H1 (cell line): ENCODE measurements around the gene ACADSB. TPM values are rescaled to one million over a fixed set of nuclear protein-coding genes. Genes with fewer than 3 reads are reported as not detected.

Source experiments
- CHD2 ChIP-seq: IDR thresholded peaks from 2 replicates; pipeline ENCODE4 v1.6.1; 2012; ENCODE audit warnings: low read length, improper control_type of control experiment
- CTCF ChIP-seq, 3 experiments: IDR thresholded peaks; 1 replicate in 2 of 3; 2 replicates in 1 of 3; pipeline versions ENCODE4 v1.5.1 to v1.6.1; 2011; ENCODE audit warnings: low read length in 3 of 3, mild to moderate bottlenecking in 3 of 3, inconsistent platforms in 2 of 3, low read depth in 1 of 3, moderate library complexity in 1 of 3; ENCODE audit not compliant: insufficient read depth in 1 of 3; ENCODE audit errors: control extremely low read depth in 1 of 3
- EZH2 ChIP-seq: fragments of 200-600 bp; sonication (generic); IDR thresholded peaks from 2 replicates; pipeline ENCODE4 v1.7.1; 2012; ENCODE audit warnings: low read depth, mild to moderate bottlenecking, moderate library complexity, low read length, inconsistent platforms; ENCODE audit not compliant: severe bottlenecking
- GABPA ChIP-seq: IDR thresholded peaks from 2 replicates; pipeline ENCODE4 v1.6.1; 2011; ENCODE audit warnings: mild to moderate bottlenecking, low read length, moderate library complexity, borderline replicate concordance; ENCODE audit not compliant: insufficient read depth
- HDAC2 ChIP-seq, 2 experiments: fragments of 300-600 bp in 1 of 2; sonication (generic) in 1 of 2; IDR thresholded peaks; 2 replicates each; pipeline ENCODE4 v1.6.1; 2011 to 2012; ENCODE audit warnings: low read depth in 2 of 2, low read length in 2 of 2, mild to moderate bottlenecking in 2 of 2, moderate library complexity in 2 of 2, borderline replicate concordance in 1 of 2, inconsistent platforms in 1 of 2
- HDAC6 ChIP-seq: IDR thresholded peaks from one replicate; pipeline ENCODE4 v1.7.1; 2012; ENCODE audit warnings: low read depth, mild to moderate bottlenecking, inconsistent platforms, low read length, moderate library complexity
- KDM4A ChIP-seq: IDR thresholded peaks from one replicate; pipeline ENCODE4 v1.7.1; 2012; ENCODE audit warnings: low read depth, mild to moderate bottlenecking, moderate library complexity, low read length, inconsistent platforms; ENCODE audit not compliant: severe bottlenecking
- PHF8 ChIP-seq: fragments of 200-600 bp; sonication (generic); conservative IDR thresholded peaks from 2 replicates; pipeline ENCODE4 v1.7.1; 2012; ENCODE audit warnings: low read depth, mild to moderate bottlenecking, inconsistent platforms, low read length, moderate library complexity
- RXRA ChIP-seq: IDR thresholded peaks from 2 replicates; pipeline ENCODE4 v1.6.1; 2011; ENCODE audit warnings: low read depth, mild to moderate bottlenecking, low read length, moderate library complexity; ENCODE audit not compliant: insufficient read depth
- SAP30 ChIP-seq: fragments of 300-600 bp; sonication (generic); IDR thresholded peaks from 2 replicates; pipeline ENCODE4 v1.7.1; 2012; ENCODE audit warnings: low read length, moderate library complexity, mild to moderate bottlenecking, inconsistent platforms; ENCODE audit not compliant: insufficient read depth, insufficient replicate concordance
- SP2 ChIP-seq: IDR thresholded peaks from 2 replicates; pipeline ENCODE4 v1.6.1; 2012; ENCODE audit warnings: mild to moderate bottlenecking, low read length, inconsistent platforms
- SP4 ChIP-seq: IDR thresholded peaks from 2 replicates; pipeline ENCODE4 v1.6.1; 2012; ENCODE audit warnings: low read length, inconsistent platforms
- TCF12 ChIP-seq: IDR thresholded peaks from 2 replicates; pipeline ENCODE4 v1.6.1; 2011; ENCODE audit warnings: low read depth, mild to moderate bottlenecking, low read length
- polyA plus RNA-seq, 7 experiments: library from polyadenylated mRNA; depleted of rRNA in 3 of 7; stranded (reverse) in 5 of 7; unstranded in 2 of 7; fragments of >200 nt in 5 of 7; fragments of 200-250 nt in 2 of 7; gene quantifications; 1 replicate in 5 of 7; 2 replicates in 1 of 7; 4 replicates in 1 of 7; pipeline versions ENCODE4 v1.2.1 to v1.2.3, GENCODE V29; 2011 to 2013; ENCODE audit warnings: missing spikeins in 2 of 7, mixed read lengths in 2 of 7
- total RNA-seq: library from RNA; stranded (reverse); fragmentation: NEBNext Ultra II Directional; extraction: Animal tissue kit (Norgen Biotek cat#: 25700); gene quantifications from 2 replicates; pipeline ENCODE4 v1.2.1, GENCODE V29; 2021

The ACADSB gene
- total and polyA plus RNA-seq, 2 of the 8 experiments (the other 6 are each of a cell fraction or from before 2014, with no cell fraction given): 5.6 to 11.2 TPM

DNA sequence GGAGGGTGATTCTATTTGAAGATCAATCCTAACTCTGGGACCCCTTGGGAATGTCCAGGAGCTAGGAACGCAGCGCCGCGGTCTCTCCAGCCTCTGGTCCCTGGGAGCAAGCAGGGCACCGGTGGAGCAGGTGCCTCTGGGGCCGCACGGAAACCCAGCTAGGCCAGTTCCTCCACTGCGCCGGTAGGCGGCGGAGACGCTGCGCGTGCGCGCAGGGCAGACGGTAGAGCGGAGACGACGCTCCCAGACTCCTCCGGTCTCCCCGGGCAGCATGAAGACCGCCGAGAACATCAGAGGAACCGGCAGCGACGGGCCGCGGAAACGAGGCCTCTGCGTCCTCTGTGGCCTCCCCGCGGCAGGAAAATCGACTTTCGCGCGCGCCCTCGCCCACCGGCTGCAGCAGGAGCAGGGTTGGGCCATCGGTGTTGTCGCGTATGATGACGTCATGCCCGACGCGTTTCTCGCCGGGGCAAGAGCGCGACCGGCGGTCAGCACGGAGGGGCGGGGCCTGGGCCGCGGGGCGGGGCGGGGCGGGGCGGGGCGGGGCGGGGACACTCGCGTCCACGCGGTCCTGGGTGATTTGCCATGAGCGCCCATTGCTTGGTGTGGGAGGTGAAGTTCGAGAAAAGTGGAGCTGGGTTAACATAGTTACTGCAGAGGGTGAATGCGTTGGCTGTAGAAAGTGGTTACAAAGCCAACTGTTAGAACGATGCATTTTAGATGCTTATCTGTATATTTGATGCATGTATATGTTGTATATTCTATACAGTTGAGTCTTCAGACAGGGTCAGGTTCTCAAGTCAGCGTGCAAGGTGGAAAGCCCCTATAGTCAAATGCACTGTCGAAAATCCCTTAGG is 28.4 kb upstream of the ACADSB start, which contains the start of gene PSTK (continued):
- peak; percentile 78 to 95 (median 91) for TF ChIP-seq CTCF (IDR thresholded peaks at IDR 0.05; ENCODE audit: control extremely low read depth in 1 of 3, insufficient read depth in 1 of 3, low read depth in 1 of 3, low read length in 3 of 3)
- TF ChIP-seq RXRA: no peak
- no peak for TF ChIP-seq HDAC6
- TF ChIP-seq CHD2: peak; percentile 59; the same call in 1 of the 2 replicates
- no peak for TF ChIP-seq TCF12
- TF ChIP-seq EZH2: no peak
- 0 out of 2 replicates have a peak, but pooled peaks have one; percentile 64 for TF ChIP-seq SP4
- TF ChIP-seq HDAC2 (IDR thresholded peaks at IDR 0.05; ENCODE audit: borderline replicate concordance in 1 of 2, low read depth in 2 of 2, low read length in 2 of 2): peak in 1 of 2 experiments; percentile 62; a peak in 1 of 4 replicates
- TF ChIP-seq KDM4A: peak; percentile 94
- no peak for TF ChIP-seq SP2
- no peak for TF ChIP-seq SAP30
- no peak for TF ChIP-seq GABPA
- TF ChIP-seq PHF8: peak; percentile 100
